SKM-1 (cell line): ENCODE results near the gene GLYATL3.
"Not testable (repeated sequence)": the region's sequence is repeated elsewhere in the genome, so short reads cannot be mapped to it uniquely, and the experiment has no call there.

Experiments used
- DNase-seq: peaks from one replicate; lab custom pipeline; 2025; ENCODE audit not compliant: unreplicated experiment; lab: John Stamatoyannopoulos, UW

Gene GLYATL3

GRCh38 chr6:49499623-49500022 lies at the start of gene GLYATL3:
Gene GLYATL3 (plus strand): TSS chr6:49499923. CDS start chr6:49511991, 12,068 bp downstream.
- DNase-seq, result no peak

- no peak for DNase-seq
Measured at GRCh38 chr6:49453221-49453620, 46.5 kb upstream of the GLYATL3 start.

- no peak for DNase-seq
Measured at GRCh38 chr6:49454787-49455709, 44.7 kb upstream of the GLYATL3 start.

GRCh38 chr6:49457771-49458170 lies 42.0 kb upstream of the GLYATL3 start:
- DNase-seq, result no peak

GRCh38 chr6:49462071-49462470 lies 37.7 kb upstream of the GLYATL3 start:
- DNase-seq, result no peak

- no peak for DNase-seq
Measured at GRCh38 chr6:49462599-49462926, 37.2 kb upstream of the GLYATL3 start.

- peak; percentile 94 for DNase-seq
Measured at GRCh38 chr6:49462927-49463611, 36.7 kb upstream of the GLYATL3 start, which contains the start of the genes CENPQ and MMUT. Gene CENPQ (plus strand): TSS chr6:49463370. CDS start chr6:49470177, 6,807 bp downstream. Gene MMUT (minus strand): TSS chr6:49463253. CDS start chr6:49459466, 3,787 bp downstream.

- no peak for DNase-seq
Measured at GRCh38 chr6:49463612-49463967, 36.1 kb upstream of the GLYATL3 start.

GRCh38 chr6:49464691-49465090 lies 35.0 kb upstream of the GLYATL3 start:
- DNase-seq, result no peak

- DNase-seq, result no peak
Measured at GRCh38 chr6:49468042-49468441, 31.7 kb upstream of the GLYATL3 start.

GRCh38 chr6:49476564-49476963 lies 23.2 kb upstream of the GLYATL3 start:
- not testable (repeated sequence) for DNase-seq

GRCh38 chr6:49479308-49479970 lies 20.3 kb upstream of the GLYATL3 start:
- DNase-seq, result no peak

GRCh38 chr6:49481846-49482245 lies 17.9 kb upstream of the GLYATL3 start:
- DNase-seq, result not testable (repeated sequence)

- not testable (repeated sequence) for DNase-seq
Measured at GRCh38 chr6:49483380-49483779, 16.3 kb upstream of the GLYATL3 start.

GRCh38 chr6:49490633-49491032 lies 9.1 kb upstream of the GLYATL3 start:
- DNase-seq, result no peak

GRCh38 chr6:49497304-49497703 lies 2.4 kb upstream of the GLYATL3 start:
- DNase-seq, result no peak

- no peak for DNase-seq
Measured at GRCh38 chr6:49499126-49499525, 597 bp upstream of the GLYATL3 start.

GRCh38 chr6:49504666-49505065 lies 4.9 kb downstream of the GLYATL3 start:
- DNase-seq, result no peak

GRCh38 chr6:49506569-49507111 lies 6.9 kb downstream of the GLYATL3 start:
- no peak for DNase-seq

GRCh38 chr6:49509342-49509741 lies 9.6 kb downstream of the GLYATL3 start:
- DNase-seq, result no peak
